CD4-positive, alpha-beta T cell (primary cell): Measurements from ENCODE around the gene MUSK. TPM values are rescaled to one million over a fixed set of nuclear protein-coding genes. Genes with fewer than 3 reads are reported as not detected.
"Not testable (repeated sequence)": the region's sequence is repeated elsewhere in the genome, so short reads cannot be mapped to it uniquely, and the experiment has no call there.

Experiments used
- ATAC-seq: fragments of 200-7000 bp; cut with Tn5 transposase; one replicate; pipeline ENCODE4 v1.10.0; 2022; ENCODE audit warnings: mild to moderate bottlenecking; ENCODE audit not compliant: poor library complexity
- CTCF ChIA-PET: fragments of 350-600 bp; sonication (Branson Sonifier 250); formaldehyde crosslinking; loops from one replicate; lab custom pipeline; 2021; ENCODE audit warnings: antibody characterized with exemption, inconsistent platforms; lab: Charles Lee
- POLR2A ChIA-PET: fragments of 350-600 bp; sonication (Branson Sonifier 250); formaldehyde crosslinking; loops from one replicate; lab custom pipeline; 2021; ENCODE audit warnings: antibody characterized with exemption, inconsistent platforms; lab: Charles Lee
- DNase-seq, 14 experiments: peaks; one replicate each; pipeline ENCODE4 v3.0.0-alpha.2; 2013 to 2020; ENCODE audit warnings: mixed read lengths in 2 of 14
- H3K27ac ChIP-seq, 2 donors: one replicate each; pipeline versions ENCODE4 v1.5.1 to v1.7.0; 2013; ENCODE audit warnings: low read length in 2 of 2, low read depth in 1 of 2, mild to moderate bottlenecking in 1 of 2
- H3K27me3 ChIP-seq, 2 experiments: 1 replicate in 1 of 2; 2 replicates in 1 of 2; pipeline versions ENCODE4 v1.6.1 to v1.7.0; 2013; ENCODE audit warnings: low read length in 2 of 2, control low read depth in 1 of 2, mild to moderate bottlenecking in 1 of 2, moderate library complexity in 1 of 2; ENCODE audit not compliant: insufficient read depth in 2 of 2, control insufficient read depth in 1 of 2
- H3K36me3 ChIP-seq: one replicate; pipeline ENCODE4 v1.6.1; 2013; ENCODE audit warnings: low read length, control low read depth; ENCODE audit not compliant: insufficient read depth
- H3K4me1 ChIP-seq: one replicate; pipeline ENCODE4 v1.6.1; 2013; ENCODE audit warnings: low read length, control low read depth; ENCODE audit not compliant: insufficient read depth
- H3K4me3 ChIP-seq: one replicate; pipeline ENCODE4 v1.5.1; 2013; ENCODE audit warnings: mild to moderate bottlenecking, low read length, moderate library complexity
- H3K9me3 ChIP-seq, 2 experiments: 1 replicate in 1 of 2; 2 replicates in 1 of 2; pipeline versions ENCODE4 v1.6.1 to v1.7.0; 2013; ENCODE audit warnings: low read length in 2 of 2, mild to moderate bottlenecking in 2 of 2, control low read depth in 1 of 2, moderate library complexity in 1 of 2; ENCODE audit not compliant: control insufficient read depth in 1 of 2, insufficient read depth in 1 of 2
- H3K27ac Mint-ChIP-seq: one replicate; pipeline ENCODE4 v1.8.0; 2020; ENCODE audit warnings: mixed read lengths
- H3K27me3 Mint-ChIP-seq: one replicate; pipeline ENCODE4 v1.8.0; 2021; ENCODE audit warnings: mixed read lengths
- H3K36me3 Mint-ChIP-seq: one replicate; pipeline ENCODE4 v1.8.0; 2021; ENCODE audit warnings: low read depth, mixed read lengths
- H3K4me1 Mint-ChIP-seq: one replicate; pipeline ENCODE4 v1.8.0; 2021; ENCODE audit warnings: low read depth, mixed read lengths
- H3K4me3 Mint-ChIP-seq: one replicate; pipeline ENCODE4 v1.8.0; 2020; ENCODE audit warnings: mild to moderate bottlenecking, mixed read lengths
- H3K9me3 Mint-ChIP-seq: one replicate; pipeline ENCODE4 v1.8.0; 2020; ENCODE audit warnings: mixed read lengths
- CTCF ChIP-seq: fragments of 200-600 bp; IDR thresholded peaks from one replicate; pipeline ENCODE4 v1.8.0; 2022; ENCODE audit warnings: antibody characterized with exemption, mild to moderate bottlenecking
- intact Hi-C, 2 experiments: fragments of 100-400 bp; cut with DNase I in 1 of 2; cut with micrococcal nuclease in 1 of 2; formaldehyde crosslinking; loops; one replicate each; pipeline versions ENCODE4 v1.15.1 to v1.9.0; 2023 to 2025; cut with DNase I, micrococcal nuclease
- total RNA-seq, 174 experiments: library from RNA in 2 of 174; stranded (reverse) in 2 of 174; gene quantifications; one replicate each; pipeline ENCODE4 v1.2.3 and lab custom pipeline; 2021 to 2026

MUSK gene
- total RNA-seq, 2 experiments from 2014 or later = not detected

GRCh38 chr9:110821064-110821463 is 152.5 kb downstream of the MUSK start:
- CTCF ChIA-PET = no interaction called here

GRCh38 chr9:110825129-110825528 is 156.5 kb downstream of the MUSK start:
- H3K4me3 ChIP-seq, H3K36me3 Mint-ChIP-seq, DNase-seq, CTCF ChIA-PET, H3K9me3 ChIP-seq, intact Hi-C loops, H3K4me1 ChIP-seq, H3K4me1 Mint-ChIP-seq, H3K27ac ChIP-seq, H3K27me3 Mint-ChIP-seq, POLR2A ChIA-PET, H3K4me3 Mint-ChIP-seq, ATAC-seq, H3K27me3 ChIP-seq, H3K27ac Mint-ChIP-seq, H3K36me3 ChIP-seq: not testable (repeated sequence)
- peaks cover 11% of the 10 kb centered on the region for H3K9me3 Mint-ChIP-seq

More at GRCh38 chr9:110821064-110821463, 152.5 kb downstream of the MUSK start:
- H3K9me3 ChIP-seq = peaks cover 0 to 7% of the 10 kb centered on the region in 2 experiments
- no peak overlapping the region for H3K4me3 ChIP-seq
- peaks cover 8% of the 10 kb centered on the region for H3K9me3 Mint-ChIP-seq
- POLR2A ChIA-PET = no interaction called here
- H3K27me3 ChIP-seq = no peaks in the 10 kb centered on the region
- H3K4me1 ChIP-seq = no peaks in the 10 kb centered on the region
- no peaks in the 10 kb centered on the region for H3K36me3 Mint-ChIP-seq
- TF ChIP-seq CTCF = no peak
- no peak overlapping the region for H3K27ac ChIP-seq
- H3K36me3 ChIP-seq = no peaks in the 10 kb centered on the region
- ATAC-seq = no peak
- H3K4me1 Mint-ChIP-seq = no peaks in the 10 kb centered on the region
- H3K4me3 Mint-ChIP-seq = no peak overlapping the region
- no peaks in the 10 kb centered on the region for H3K27me3 Mint-ChIP-seq
- no peak for DNase-seq
- intact Hi-C loops = no loop called here
- H3K27ac Mint-ChIP-seq = no peak overlapping the region

GRCh38 chr9:110825950-110826349 is 157.4 kb downstream of the MUSK start:
- ChIA-PET CTCF (interaction anchor here (0.6 kb wide), 1 partner anchor 128 kb away, joined by 3 read pairs; no protein-coding TSS in a partner anchor), POLR2A (no interaction called here)
- no peaks in the 10 kb centered on the region for H3K36me3 ChIP-seq
- intact Hi-C loops = no loop called here
- no peak overlapping the region for H3K27ac ChIP-seq
- no peaks in the 10 kb centered on the region for H3K4me1 Mint-ChIP-seq
- H3K36me3 Mint-ChIP-seq = no peaks in the 10 kb centered on the region
- no peak overlapping the region for H3K4me3 Mint-ChIP-seq
- H3K9me3 ChIP-seq = peaks cover 0 to 16% of the 10 kb centered on the region in 2 experiments
- H3K4me1 ChIP-seq = no peaks in the 10 kb centered on the region
- no peak for TF ChIP-seq CTCF
- DNase-seq (no peak), ATAC-seq (no peak)
- H3K27ac Mint-ChIP-seq = no peak overlapping the region
- peaks cover 11% of the 10 kb centered on the region for H3K9me3 Mint-ChIP-seq
- no peaks in the 10 kb centered on the region for H3K27me3 Mint-ChIP-seq
- no peaks in the 10 kb centered on the region for H3K27me3 ChIP-seq
- no peak overlapping the region for H3K4me3 ChIP-seq

GRCh38 chr9:110826400-110826799 is 157.8 kb downstream of the MUSK start:
- H3K27ac ChIP-seq, DNase-seq, H3K27me3 ChIP-seq, H3K4me3 Mint-ChIP-seq, intact Hi-C loops, H3K36me3 ChIP-seq, H3K27me3 Mint-ChIP-seq, H3K4me1 ChIP-seq, H3K36me3 Mint-ChIP-seq, H3K4me1 Mint-ChIP-seq, H3K4me3 ChIP-seq, H3K27ac Mint-ChIP-seq, ATAC-seq, POLR2A ChIA-PET: not testable (repeated sequence)
- CTCF ChIA-PET = interaction anchor here (0.6 kb wide), 1 partner anchor 128 kb away, joined by 3 read pairs; no protein-coding TSS in a partner anchor
- peaks cover 0 to 16% of the 10 kb centered on the region in 2 experiments for H3K9me3 ChIP-seq
- H3K9me3 Mint-ChIP-seq = peaks cover 11% of the 10 kb centered on the region
